IPS-NIHi7 (cell line): ENCODE measurements around the gene PRRC2B.
"Not testable (repeated sequence)": the region's sequence is repeated elsewhere in the genome, so short reads cannot be mapped to it uniquely, and the experiment has no call there.

ENCODE experiments used
- DNase-seq: peaks from one replicate; pipeline ENCODE4 v3.0.0; 2012; ENCODE audit warnings: mixed read lengths; ENCODE audit errors: extremely low spot score

The PRRC2B gene

GRCh38 chr9:131485728-131486422 is 92.0 kb downstream of the PRRC2B start:
- no peak for DNase-seq

DNA sequence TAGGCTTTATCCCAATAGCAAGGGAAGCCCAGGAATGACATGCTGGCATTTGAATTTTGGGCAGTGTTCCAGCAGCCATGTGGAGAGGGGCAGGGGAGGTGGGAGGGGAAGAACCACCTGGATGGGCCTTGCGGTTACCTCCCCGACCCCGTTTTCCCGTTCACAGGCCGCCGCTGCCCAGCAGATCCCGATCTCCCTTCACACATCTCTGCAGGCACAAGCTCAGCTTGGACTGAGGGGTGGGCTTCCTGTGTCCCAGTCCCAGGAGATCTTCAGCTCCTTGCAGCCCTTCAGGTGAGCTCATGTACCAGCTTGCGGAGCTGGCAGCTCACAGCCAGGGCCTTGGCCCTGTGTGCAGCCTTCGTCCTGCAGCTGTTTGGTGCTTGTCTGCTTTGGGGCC is 93.1 kb downstream of the PRRC2B start:
- DNase-seq: no peak

DNA sequence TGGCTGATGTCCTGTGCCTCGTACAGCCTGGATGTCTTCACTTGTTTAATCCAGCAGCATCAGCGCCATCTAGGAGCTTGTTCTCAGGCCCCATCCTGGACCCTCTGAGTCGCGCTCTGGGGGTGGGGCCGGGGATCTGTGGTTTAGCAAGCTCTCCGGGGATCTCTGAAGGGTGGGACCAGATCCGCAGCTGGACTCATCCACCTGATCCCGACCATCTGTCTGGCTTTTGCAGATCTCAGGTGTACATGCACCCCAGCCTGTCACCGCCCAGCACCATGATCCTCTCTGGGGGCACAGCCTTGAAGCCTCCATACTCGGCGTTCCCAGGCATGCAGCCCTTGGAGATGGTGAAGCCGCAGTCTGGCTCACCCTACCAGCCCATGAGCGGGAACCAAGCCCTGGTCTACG is 93.7 kb downstream of the PRRC2B start:
- no peak for DNase-seq

DNA sequence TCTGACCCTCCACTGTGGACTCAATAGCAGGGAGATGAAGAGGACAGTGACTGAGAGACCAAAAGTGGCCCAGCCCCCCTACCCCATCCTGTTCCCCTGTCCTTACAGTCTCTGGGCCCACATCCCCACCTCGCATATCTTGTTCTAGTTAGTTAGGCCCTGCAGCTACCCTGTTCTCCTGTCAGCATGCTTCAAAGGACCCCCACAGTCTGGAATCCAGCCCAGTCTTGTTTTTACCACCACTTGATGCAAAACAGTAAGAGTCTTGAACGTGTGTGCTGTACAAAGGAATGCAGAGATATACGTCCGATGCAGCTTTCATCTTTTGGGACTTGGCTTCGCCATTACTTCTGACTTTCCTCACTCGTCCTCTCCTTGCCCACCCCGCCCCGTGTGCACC is 96.6 kb downstream of the PRRC2B start:
- no peak for DNase-seq

- DNase-seq: no peak
These were observed 97.3 kb downstream of the PRRC2B start for GRCh38 chr9:131491001-131491710.

DNA sequence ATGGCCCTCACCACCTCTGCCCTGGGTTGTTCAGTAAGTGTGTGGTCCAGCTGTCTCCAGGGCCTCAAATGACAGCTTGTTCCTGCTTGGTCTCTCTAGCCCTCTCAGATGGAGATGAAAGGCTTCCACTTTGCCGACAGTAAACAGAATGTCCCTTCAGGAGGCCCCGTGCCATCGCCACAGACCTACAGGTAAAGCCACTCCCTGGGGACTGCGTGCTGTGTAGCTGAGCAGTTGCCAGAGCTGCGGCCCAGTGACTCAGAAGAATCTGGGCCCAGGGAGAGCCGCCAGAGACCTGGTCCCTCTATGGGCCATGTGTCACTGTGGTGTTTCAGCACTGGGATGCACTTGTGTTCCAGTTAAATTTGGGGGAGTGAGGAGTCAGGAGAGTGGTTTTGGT is 98.2 kb downstream of the PRRC2B start:
- DNase-seq: no peak

GRCh38 chr9:131494296-131494870 is 100.5 kb downstream of the PRRC2B start:
- DNase-seq: no peak

DNA sequence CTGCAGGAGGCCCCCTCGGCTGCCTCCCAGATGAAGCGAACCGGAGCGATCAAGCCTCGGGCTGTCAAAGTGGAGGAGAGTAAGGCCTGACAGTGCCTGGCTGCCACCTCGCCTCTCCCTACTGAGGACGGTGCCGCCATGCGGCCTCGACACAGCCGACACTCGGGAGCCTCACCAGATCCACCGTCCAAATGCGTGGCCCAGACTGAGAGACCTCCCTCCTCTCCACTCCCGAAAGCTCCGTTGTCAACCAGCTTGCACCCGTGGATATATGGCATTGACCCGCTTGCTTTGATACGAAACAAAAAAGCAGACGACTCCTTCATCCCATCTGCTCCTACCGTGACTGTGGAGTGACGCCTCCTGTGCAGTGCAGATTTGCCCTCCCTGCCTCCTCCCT is 101.9 kb downstream of the PRRC2B start:
- DNase-seq: no peak

DNA sequence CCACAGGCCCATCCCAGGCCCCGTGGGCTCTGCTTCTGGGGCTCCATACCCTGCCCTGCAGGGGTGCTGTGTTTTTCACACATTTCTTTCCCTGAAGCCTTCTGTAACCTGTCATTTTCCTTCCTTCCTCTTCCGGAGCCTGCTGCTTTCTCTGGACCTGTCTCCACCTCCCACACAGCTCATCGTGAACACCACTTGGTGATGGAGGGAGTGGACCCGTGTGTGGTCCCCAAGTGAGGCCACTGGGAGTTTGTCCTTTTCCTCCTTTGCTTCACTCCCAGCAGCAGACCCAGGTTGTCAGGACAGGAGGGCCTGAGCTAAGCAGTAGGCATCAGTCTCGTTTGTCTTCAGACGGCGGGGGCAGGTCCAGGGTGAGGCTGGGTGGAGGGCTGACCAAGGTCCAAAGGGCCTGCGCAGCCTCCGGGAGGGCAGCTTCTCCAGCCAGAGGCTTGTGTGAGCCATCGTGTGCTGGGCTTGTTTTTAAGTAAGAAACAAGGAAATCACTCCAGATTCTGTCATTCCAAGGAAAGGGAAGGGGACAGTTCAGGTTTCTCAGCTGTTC is 103.0 kb downstream of the PRRC2B start:
- no peak for DNase-seq

DNA sequence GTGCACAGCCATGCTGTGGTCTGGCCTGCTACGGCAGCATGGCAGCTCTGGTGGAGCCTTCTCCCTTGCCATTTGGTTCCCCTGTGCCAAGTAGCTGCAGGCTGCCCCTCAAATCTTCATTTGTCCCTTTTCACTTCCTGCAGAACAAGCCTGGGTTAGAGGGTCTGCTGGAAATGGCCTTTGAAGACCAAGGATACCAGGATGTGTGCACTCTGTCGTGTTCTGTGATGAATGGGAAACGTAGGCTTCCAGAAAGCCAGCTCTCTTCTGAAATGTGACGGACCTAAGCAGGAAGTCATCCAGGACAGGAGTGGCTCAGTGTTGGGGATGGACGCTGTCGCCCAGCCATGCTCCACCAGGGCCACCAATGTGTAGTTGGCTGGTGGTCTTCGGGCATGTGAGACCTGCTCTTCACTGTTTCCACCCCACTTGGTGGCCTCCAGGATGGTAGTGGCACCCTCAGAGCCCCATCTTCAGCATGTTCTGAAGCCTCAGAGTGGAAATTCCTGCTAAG is 105.4 kb downstream of the PRRC2B start:
- no peak for DNase-seq

GRCh38 chr9:131500377-131500776 is 106.5 kb downstream of the PRRC2B start:
- no peak for DNase-seq

DNA sequence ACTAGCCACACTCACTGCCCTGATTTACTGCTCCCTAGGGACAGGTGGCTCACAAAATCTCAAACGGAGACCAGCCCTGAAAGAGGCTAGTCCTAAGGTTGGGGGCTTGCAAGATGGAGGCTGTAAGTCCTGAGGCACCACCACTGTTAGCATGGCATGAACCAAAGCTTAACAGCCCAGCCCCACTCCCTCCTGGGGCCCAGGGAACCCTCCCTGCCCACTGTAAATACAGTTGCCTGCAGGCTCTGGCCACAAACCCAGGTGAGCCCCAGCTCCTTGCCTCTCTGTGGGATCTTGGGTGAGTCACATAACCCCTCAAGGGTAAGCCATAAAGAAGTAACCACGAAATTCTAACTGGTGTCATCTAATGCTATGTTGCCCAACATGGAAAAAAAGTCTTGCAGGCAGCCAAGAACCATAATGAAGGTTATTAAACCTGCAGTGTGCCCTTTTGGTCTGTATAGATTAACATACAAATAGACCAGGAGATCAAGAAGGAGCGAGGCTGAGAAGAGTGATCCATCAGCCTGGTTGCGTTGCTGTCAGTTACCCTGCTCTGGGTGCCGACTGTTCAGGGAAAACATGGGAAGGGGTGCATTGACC is 107.2 kb downstream of the PRRC2B start:
- DNase-seq: no peak

DNA sequence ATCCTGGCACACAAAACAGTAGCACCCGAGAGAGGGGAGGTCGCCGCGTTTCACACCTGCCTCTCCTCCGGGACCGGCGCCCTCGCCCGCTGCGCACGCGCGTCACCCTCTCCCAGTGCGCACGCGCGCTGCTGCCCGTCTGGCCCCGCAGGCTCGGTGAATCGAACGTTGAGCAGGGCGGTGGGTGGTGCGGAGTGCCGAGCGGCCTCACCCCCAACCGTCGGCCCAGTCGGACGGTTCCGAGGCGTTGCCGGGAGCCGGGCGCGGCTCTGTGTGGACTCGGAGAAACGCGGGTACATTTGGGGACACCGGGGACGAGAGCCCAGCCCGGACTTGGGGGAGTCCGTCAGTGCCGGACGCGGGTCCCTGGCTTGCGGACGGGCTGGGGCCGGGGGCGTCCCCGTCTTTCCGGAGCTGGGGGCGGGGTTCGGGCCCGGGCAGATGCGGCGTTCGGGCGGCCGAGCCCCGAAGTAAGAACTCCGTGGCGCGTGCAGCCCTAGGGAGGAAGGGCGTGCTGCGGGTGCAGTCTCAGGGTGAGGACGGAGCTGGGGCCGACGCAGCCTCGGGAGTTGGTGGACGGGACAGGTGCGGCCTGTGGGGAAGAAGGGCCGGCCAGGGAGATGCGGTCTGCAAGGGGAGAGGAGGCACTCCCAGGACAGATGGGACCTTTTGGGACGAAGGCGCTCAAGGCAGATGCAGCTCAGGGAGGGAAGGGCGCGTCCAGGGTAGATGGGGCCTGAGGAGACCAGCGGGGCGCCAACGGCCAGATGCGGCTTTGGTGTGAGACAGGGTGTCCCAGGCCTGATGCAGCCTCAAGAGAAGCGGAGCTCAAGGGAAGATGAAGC is 109.1 kb downstream of the PRRC2B start, which contains the start of gene POMT1:
POMT1 (plus strand) TSS at position 138 of the 845 bp plus-strand sequence. CDS start 1,301 bp downstream, outside the sequence.
- peak; percentile 99 for DNase-seq

GRCh38 chr9:131503626-131504465 is 110.0 kb downstream of the PRRC2B start:
- DNase-seq: peak; percentile 48

DNA sequence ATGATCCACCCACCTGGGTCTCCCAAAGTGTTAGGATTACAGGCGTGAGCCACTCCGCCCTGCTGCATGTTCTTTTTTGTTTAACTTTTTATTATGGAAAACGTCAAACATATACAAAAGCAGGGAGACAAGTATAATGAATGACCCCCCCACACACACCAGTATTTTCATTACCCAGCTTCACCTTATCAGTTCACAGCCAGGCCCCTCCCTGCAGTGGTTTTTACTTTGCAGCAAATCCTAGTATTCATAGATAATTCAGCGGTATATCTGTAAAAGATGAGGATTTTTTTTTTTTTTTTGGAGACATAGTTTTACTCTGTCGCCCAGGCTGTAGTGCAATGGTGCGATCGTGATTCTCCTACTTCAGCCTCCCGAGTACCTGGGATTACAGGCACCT is 111.1 kb downstream of the PRRC2B start:
- DNase-seq: no peak

DNA sequence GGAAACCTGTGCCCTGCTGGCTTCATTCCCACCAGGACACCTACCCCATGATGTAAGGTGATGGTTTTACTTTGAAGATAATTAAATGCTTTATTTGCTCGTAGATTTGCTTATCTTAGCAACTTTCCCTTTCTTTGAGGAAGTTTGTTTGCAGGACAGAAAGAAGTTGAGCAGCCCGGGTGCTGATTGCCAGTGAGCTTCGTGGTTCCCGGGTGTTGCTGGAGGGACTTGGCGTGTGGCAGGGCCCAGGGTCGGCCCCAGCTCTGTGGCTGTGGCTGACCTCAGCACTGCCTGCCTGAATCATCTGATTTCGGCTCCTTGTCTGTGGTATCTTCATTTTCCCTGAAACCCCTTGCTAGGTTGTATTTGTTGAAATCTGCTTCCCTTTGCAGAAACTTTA is 117.5 kb downstream of the PRRC2B start:
- no peak for DNase-seq

- no peak for DNase-seq
These were observed 118.0 kb downstream of the PRRC2B start for GRCh38 chr9:131511880-131512279.

DNA sequence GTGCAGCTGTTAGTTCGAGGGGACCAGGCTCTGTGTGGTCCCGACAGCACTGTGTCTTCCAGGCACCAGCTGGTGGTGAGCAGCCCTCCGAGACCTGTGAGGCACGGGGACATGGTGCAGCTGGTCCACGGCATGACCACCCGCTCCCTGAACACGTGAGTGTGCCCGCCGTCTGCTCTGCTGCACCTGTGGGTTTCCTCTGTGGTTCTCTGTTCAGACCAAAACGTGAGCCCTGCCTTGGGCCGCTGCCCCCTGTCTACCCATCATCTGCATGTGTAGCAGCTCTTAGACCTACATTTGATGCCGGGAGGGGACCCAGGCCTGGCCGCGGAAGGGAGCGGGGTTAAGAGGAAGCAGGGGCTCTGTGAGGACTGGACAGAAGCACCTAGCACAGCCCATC is 119.3 kb downstream of the PRRC2B start:
- DNase-seq: no peak

GRCh38 chr9:131515559-131516031 is 121.7 kb downstream of the PRRC2B start:
- DNase-seq: not testable (repeated sequence)

DNA sequence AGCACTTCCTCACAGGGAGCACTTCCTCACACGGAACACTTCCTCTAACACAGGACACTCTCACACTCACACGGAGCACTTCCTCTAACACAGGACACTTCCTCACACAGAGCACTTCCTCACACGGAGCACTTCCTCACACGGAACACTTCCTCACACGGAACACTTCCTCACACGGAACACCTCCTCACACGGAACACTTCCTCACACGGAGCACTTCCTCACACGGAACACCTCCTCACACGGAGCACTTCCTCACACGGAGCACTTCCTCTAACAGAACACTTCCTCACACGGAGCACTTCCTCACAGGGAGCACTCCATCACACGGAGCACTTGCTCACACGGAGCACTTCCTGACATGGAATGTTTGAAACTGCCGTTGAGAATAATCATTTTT is 122.2 kb downstream of the PRRC2B start:
- DNase-seq: no peak
